Measurements from ENCODE around the gene ATXN1.

Gene ATXN1

DNA sequence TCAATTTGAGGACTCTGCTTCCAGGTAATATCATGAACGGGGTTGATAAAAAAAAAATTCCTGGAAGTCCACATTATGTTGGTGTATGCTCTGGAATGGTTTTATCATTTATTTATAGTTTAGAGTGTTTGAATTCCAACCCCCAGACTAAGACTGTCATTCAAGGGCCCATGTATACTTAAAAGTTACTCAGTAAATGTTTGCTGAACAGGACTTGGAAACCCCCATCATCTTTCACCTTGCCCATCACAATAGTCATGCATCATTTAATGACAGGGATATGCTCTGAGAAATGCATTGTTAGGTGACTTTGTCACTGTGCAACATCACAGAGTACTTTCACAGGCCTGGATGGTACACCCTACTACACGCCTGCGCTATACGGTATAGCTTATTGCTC is 104.8 kb downstream of the ATXN1 start:
- no peak for DNase-seq (ENCODE audit: low read depth)
- H3K4me3 ChIP-seq (ENCODE audit: low read depth, low read length), result no peak overlapping the region
- TF ChIP-seq CTCF (IDR thresholded peaks at IDR 0.05; ENCODE audit: low read depth, low read length, missing control alignments), result no peak

DNA sequence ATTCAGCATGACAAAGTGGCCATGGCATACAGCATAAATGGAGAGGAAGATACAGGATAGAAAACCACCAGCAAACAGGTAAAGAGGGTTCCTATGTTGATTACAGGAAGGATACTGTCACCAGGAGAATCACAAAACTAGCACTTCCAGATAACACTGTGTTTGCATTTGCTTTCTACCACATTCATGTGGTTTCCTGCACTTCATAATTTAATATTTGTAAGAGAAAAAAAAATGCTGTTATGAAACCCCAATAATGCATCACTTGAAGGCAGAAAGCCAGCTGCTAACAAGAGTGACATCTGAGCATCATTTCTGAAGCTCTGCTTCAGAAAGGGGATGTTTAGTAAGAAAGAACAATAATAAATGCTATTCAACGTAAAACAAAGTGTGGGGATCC is 106.6 kb downstream of the ATXN1 start:
- no peak for DNase-seq (ENCODE audit: low read depth)
- no peak overlapping the region for H3K4me3 ChIP-seq (ENCODE audit: low read depth, low read length)
- TF ChIP-seq CTCF (IDR thresholded peaks at IDR 0.05; ENCODE audit: low read depth, low read length, missing control alignments), result no peak

- no peak for TF ChIP-seq CTCF (IDR thresholded peaks at IDR 0.05; ENCODE audit: low read depth, low read length, missing control alignments)
These were observed 108.0 kb downstream of the ATXN1 start for GRCh38 chr6:16653226-16653625.

GRCh38 chr6:16651871-16652270 is 109.4 kb downstream of the ATXN1 start:
- no peak for TF ChIP-seq CTCF (IDR thresholded peaks at IDR 0.05; ENCODE audit: low read depth, low read length, missing control alignments)
- H3K4me3 ChIP-seq (ENCODE audit: low read depth, low read length), result no peak overlapping the region
- no peak for DNase-seq (ENCODE audit: low read depth)

More at GRCh38 chr6:16653226-16653625, 108.0 kb downstream of the ATXN1 start:
- DNase-seq (ENCODE audit: low read depth), result no peak
- no peak overlapping the region for H3K4me3 ChIP-seq (ENCODE audit: low read depth, low read length)

DNA sequence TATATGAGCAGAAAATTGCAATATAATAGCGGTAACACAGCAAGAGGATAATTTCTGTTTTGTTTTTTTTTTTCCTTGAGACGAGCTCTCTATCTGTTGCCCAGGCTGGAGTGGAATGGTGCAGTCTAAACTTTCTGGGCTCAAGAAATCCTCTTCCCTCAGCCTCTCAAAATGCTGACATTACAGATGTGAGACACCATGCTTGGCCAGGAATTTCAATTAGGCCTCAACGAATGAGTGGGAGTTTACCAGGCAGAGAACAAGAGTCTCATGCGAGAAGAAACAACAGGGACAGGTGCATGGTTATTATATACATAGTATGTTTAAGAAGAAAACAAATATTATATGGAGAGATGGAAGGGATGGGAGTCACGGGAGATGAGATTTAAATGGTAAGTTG is 111.4 kb downstream of the ATXN1 start:
- no peak for DNase-seq (ENCODE audit: low read depth)
- TF ChIP-seq CTCF (IDR thresholded peaks at IDR 0.05; ENCODE audit: low read depth, low read length, missing control alignments), result no peak
- H3K4me3 ChIP-seq (ENCODE audit: low read depth, low read length), result no peak overlapping the region

- no peak for DNase-seq (ENCODE audit: low read depth)
- H3K4me3 ChIP-seq (ENCODE audit: low read depth, low read length), result no peak overlapping the region
- TF ChIP-seq CTCF (IDR thresholded peaks at IDR 0.05; ENCODE audit: low read depth, low read length, missing control alignments), result no peak
These were observed 112.0 kb downstream of the ATXN1 start for GRCh38 chr6:16649241-16649640.

GRCh38 chr6:16648003-16648402 is 113.3 kb downstream of the ATXN1 start:
- no peak for TF ChIP-seq CTCF (IDR thresholded peaks at IDR 0.05; ENCODE audit: low read depth, low read length, missing control alignments)
- no peak for DNase-seq (ENCODE audit: low read depth)
- H3K4me3 ChIP-seq (ENCODE audit: low read depth, low read length), result no peak overlapping the region
